Measurements from ENCODE around the gene LYZL6.
"Not testable (repeated sequence)": the region's sequence is repeated elsewhere in the genome, so short reads cannot be mapped to it uniquely, and the experiment has no call there.

LYZL6 gene

GRCh38 chr17:35912339-35912912, 31.1 kb downstream of the LYZL6 start:
- intact Hi-C loops (cut with DNase I) = loop anchor here (10.0 kb wide), 1 partner anchor 58 kb away; no protein-coding TSS in a partner anchor

GRCh38 chr17:35909408-35909807, 34.1 kb downstream of the LYZL6 start:
- intact Hi-C loops (cut with DNase I) = no loop called here
- DNase-seq = no peak

More at GRCh38 chr17:35912339-35912912, 31.1 kb downstream of the LYZL6 start:
- no peak for DNase-seq

- intact Hi-C loops (cut with DNase I) = no loop called here
- no peak for DNase-seq
Observed at GRCh38 chr17:35907691-35908090, 35.8 kb downstream of the LYZL6 start.

- intact Hi-C loops (cut with DNase I) = no loop called here
- DNase-seq = no peak
Observed at GRCh38 chr17:35906926-35907637, 36.4 kb downstream of the LYZL6 start.

GRCh38 chr17:35906191-35906925, 37.2 kb downstream of the LYZL6 start:
- intact Hi-C loops (cut with DNase I) = no loop called here
- DNase-seq = no peak

- intact Hi-C loops (cut with DNase I) = no loop called here
Observed at GRCh38 chr17:35903451-35903850, 40.1 kb downstream of the LYZL6 start.

GRCh38 chr17:35901631-35902175, 41.8 kb downstream of the LYZL6 start:
- intact Hi-C loops (cut with DNase I) = no loop called here
- no peak for DNase-seq

More at GRCh38 chr17:35903451-35903850, 40.1 kb downstream of the LYZL6 start:
- no peak for DNase-seq

GRCh38 chr17:35900708-35901480, 42.6 kb downstream of the LYZL6 start:
- intact Hi-C loops (cut with DNase I) = no loop called here
- no peak for DNase-seq

- DNase-seq = no peak
- intact Hi-C loops (cut with DNase I) = no loop called here
Observed at GRCh38 chr17:35900280-35900679, 43.2 kb downstream of the LYZL6 start.

GRCh38 chr17:35898283-35899070, 45.0 kb downstream of the LYZL6 start:
- DNase-seq = no peak
- intact Hi-C loops (cut with DNase I) = no loop called here

- intact Hi-C loops (cut with DNase I); DNase-seq: not testable (repeated sequence)
Observed at GRCh38 chr17:35897772-35898171, 45.7 kb downstream of the LYZL6 start.

- DNase-seq = no peak
- intact Hi-C loops (cut with DNase I) = no loop called here
Observed at GRCh38 chr17:35895636-35896587, 47.6 kb downstream of the LYZL6 start.

- no peak for DNase-seq
- intact Hi-C loops (cut with DNase I) = no loop called here
Observed at GRCh38 chr17:35894206-35894605, 49.3 kb downstream of the LYZL6 start.

- no peak for DNase-seq
- intact Hi-C loops (cut with DNase I) = no loop called here
Observed at GRCh38 chr17:35893751-35894150, 49.8 kb downstream of the LYZL6 start.

- no peak for DNase-seq
- intact Hi-C loops (cut with DNase I) = no loop called here
Observed at GRCh38 chr17:35892091-35893035, 51.1 kb downstream of the LYZL6 start.

GRCh38 chr17:35891269-35891668, 52.2 kb downstream of the LYZL6 start:
- intact Hi-C loops (cut with DNase I) = no loop called here
- DNase-seq = no peak

- intact Hi-C loops (cut with DNase I) = no loop called here
- DNase-seq = no peak
Observed at GRCh38 chr17:35890774-35891155, 52.7 kb downstream of the LYZL6 start.
